D341Med (cell line): ENCODE results near the gene SCN4B.

Source experiments
- DNase-seq: peaks from one replicate; pipeline ENCODE4 v3.0.0; 2012; ENCODE audit warnings: low spot score

SCN4B gene

GRCh38 chr11:118152020-118152551 is 537 bp downstream of the SCN4B start:
- DNase-seq = no peak

GRCh38 chr11:118151431-118151830 is 1.2 kb downstream of the SCN4B start:
- DNase-seq = no peak

- DNase-seq = no peak
These were observed 3.1 kb downstream of the SCN4B start for GRCh38 chr11:118149493-118149892.

- DNase-seq = no peak
These were observed 3.8 kb downstream of the SCN4B start for GRCh38 chr11:118148856-118149255.

- DNase-seq = no peak
These were observed 4.4 kb downstream of the SCN4B start for GRCh38 chr11:118148240-118148639.

- no peak for DNase-seq
These were observed 5.1 kb downstream of the SCN4B start for GRCh38 chr11:118147502-118147901.

- DNase-seq = no peak
These were observed 6.1 kb downstream of the SCN4B start for GRCh38 chr11:118146554-118146953.

GRCh38 chr11:118145285-118146227 is 7.1 kb downstream of the SCN4B start:
- DNase-seq = peak; percentile 93

GRCh38 chr11:118144301-118145268 is 8.0 kb downstream of the SCN4B start:
- DNase-seq = no peak

GRCh38 chr11:118143661-118144185 is 8.9 kb downstream of the SCN4B start:
- DNase-seq = no peak

- no peak for DNase-seq
These were observed 9.8 kb downstream of the SCN4B start for GRCh38 chr11:118142809-118143208.

- no peak for DNase-seq
These were observed 10.5 kb downstream of the SCN4B start for GRCh38 chr11:118142081-118142480.

GRCh38 chr11:118139578-118139977 is 13.0 kb downstream of the SCN4B start:
- DNase-seq = no peak

GRCh38 chr11:118138839-118139420 is 13.7 kb downstream of the SCN4B start:
- DNase-seq = no peak

GRCh38 chr11:118136801-118137200 is 15.8 kb downstream of the SCN4B start:
- no peak for DNase-seq

- no peak for DNase-seq
These were observed 16.3 kb downstream of the SCN4B start for GRCh38 chr11:118136341-118136740.

GRCh38 chr11:118135796-118136165 is 16.8 kb downstream of the SCN4B start:
- DNase-seq = no peak

GRCh38 chr11:118135051-118135795 is 17.4 kb downstream of the SCN4B start:
- DNase-seq = no peak

- DNase-seq = no peak
These were observed 18.8 kb downstream of the SCN4B start for GRCh38 chr11:118133816-118134215.

- no peak for DNase-seq
These were observed 20.1 kb downstream of the SCN4B start for GRCh38 chr11:118132385-118133151.
